ENCODE results near the gene TRIM45. TPM values are rescaled to one million over a fixed set of nuclear protein-coding genes. Genes with fewer than 3 reads are reported as not detected.

The TRIM45 gene
- total RNA-seq, 3 donors from 2014 or later: 2.0 to 2.9 (median 2.5) TPM

DNA sequence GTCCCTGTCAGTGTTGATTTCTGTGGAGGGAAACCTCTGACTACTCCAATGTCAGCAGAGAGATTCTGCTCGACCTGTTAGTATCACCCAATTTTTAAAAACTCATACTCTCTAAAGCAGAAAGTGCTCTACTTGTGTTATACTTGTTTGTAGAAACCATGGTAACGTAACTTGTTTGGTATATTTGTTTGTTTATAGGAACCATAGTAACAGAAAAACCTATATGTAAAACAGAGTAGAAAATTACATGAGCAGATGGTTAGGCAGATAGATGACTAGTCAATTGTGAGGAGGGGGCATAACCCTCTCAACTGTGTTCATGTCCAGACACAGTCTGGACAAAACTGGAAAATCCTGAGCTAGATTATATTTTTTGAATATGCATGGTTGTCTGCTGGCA is 6.7 kb downstream of the TRIM45 start:
- Histone ChIP-seq H3K4me3 (no peak overlapping the region), H3K36me3 (ENCODE audit: low read depth) (no peaks in the 10 kb centered on the region), H3K4me1 (ENCODE audit: low read depth) (no peaks in the 10 kb centered on the region), H3K9me3 (no peaks in the 10 kb centered on the region)
- intact Hi-C loops (cut with DNase I, micrococcal nuclease): no loop called here
- ATAC-seq: no peak
- no peak for DNase-seq
- TF ChIP-seq, protein P1, sequence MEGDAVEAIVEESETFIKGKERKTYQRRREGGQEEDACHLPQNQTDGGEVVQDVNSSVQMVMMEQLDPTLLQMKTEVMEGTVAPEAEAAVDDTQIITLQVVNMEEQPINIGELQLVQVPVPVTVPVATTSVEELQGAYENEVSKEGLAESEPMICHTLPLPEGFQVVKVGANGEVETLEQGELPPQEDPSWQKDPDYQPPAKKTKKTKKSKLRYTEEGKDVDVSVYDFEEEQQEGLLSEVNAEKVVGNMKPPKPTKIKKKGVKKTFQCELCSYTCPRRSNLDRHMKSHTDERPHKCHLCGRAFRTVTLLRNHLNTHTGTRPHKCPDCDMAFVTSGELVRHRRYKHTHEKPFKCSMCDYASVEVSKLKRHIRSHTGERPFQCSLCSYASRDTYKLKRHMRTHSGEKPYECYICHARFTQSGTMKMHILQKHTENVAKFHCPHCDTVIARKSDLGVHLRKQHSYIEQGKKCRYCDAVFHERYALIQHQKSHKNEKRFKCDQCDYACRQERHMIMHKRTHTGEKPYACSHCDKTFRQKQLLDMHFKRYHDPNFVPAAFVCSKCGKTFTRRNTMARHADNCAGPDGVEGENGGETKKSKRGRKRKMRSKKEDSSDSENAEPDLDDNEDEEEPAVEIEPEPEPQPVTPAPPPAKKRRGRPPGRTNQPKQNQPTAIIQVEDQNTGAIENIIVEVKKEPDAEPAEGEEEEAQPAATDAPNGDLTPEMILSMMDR (IDR thresholded peaks at IDR 0.05): no peak

DNA sequence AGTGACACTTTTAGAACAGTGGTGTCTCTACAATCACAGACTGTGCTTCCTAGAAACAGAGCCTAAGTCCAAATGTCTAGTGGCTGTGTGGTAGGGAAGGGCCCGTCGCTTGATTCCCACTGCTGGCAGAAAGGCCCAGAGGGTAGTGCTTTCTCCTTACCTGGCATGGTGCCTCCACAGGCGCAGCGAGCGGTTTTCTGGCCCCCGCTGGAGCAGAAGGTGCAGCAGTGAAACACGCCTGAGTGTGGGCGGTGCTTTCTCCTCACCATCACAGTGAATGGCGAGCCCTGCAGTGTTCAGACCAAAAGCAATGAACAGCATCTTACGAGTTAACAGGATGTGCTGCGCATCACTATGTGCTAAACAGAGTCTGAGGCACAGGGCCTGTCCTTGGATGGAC is 8.3 kb downstream of the TRIM45 start:
- DNase-seq: no peak
- no peak for ATAC-seq
- TF ChIP-seq, protein P1 (IDR thresholded peaks at IDR 0.05): no peak
- H3K4me1 ChIP-seq (ENCODE audit: low read depth): no peaks in the 10 kb centered on the region
- H3K4me3 ChIP-seq: no peak overlapping the region
- H3K9me3 ChIP-seq: no peaks in the 10 kb centered on the region
- intact Hi-C loops (cut with DNase I, micrococcal nuclease): no loop called here
- no peaks in the 10 kb centered on the region for H3K36me3 ChIP-seq (ENCODE audit: low read depth)

DNA sequence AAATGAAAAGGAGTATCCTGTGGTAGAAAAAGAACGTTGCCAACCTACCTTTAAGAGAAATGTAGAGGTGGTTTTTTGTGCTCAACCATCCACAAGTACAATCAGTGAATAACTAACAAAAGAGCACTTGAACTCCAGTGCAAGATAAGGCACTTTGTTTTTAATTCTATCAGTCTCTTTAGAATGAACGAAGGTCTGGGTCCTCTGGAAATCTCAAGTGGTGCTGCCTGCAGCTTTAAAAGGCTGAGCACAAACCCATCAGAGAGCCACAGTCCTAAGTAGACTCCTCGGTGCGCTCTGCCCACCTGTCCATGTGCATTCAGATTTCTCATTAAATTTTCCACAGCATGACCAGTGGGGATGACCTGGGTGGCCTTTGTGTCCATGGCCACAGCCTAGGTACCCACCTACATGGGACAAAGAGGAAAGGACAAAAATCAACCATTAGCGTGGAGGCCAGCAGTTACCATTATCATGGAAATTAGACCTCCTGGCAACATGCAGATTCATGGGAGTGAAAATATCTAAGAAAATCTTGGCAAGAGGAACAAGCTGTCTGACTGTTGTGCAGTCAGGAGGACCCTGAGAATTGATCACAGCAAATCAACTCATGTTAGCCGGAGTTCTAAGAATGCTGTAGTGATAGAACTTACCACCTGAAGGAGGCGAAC is 9.4 kb downstream of the TRIM45 start:
- no peak for DNase-seq
- TF ChIP-seq, protein P1 (IDR thresholded peaks at IDR 0.05): no peak
- H3K4me3 ChIP-seq: no peak overlapping the region
- intact Hi-C loops (cut with DNase I, micrococcal nuclease): no loop called here
- ATAC-seq: no peak
- no peaks in the 10 kb centered on the region for H3K36me3 ChIP-seq (ENCODE audit: low read depth)
- H3K4me1 ChIP-seq (ENCODE audit: low read depth): no peaks in the 10 kb centered on the region
- no peaks in the 10 kb centered on the region for H3K9me3 ChIP-seq

DNA sequence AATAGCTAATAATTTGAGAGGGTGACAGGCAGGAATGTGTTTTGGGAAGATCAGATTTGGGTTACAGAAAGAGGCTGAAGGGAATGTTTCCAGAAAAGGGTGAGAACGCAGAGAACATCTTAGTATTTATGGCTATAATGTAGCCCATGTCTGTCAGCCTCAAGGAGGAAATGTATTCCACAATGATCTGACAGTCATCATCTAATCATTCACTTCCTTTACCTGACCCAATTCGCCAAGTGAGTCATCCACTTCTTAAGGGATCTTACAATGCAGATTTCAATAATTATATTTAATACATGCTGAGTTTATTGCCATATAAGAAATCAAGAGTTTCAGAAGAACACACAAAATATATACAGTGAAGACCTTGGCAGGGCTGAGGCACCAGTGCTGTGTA is 10.8 kb downstream of the TRIM45 start:
- Histone ChIP-seq H3K36me3 (ENCODE audit: low read depth) (no peaks in the 10 kb centered on the region), H3K4me1 (ENCODE audit: low read depth) (no peaks in the 10 kb centered on the region), H3K4me3 (no peak overlapping the region), H3K9me3 (no peaks in the 10 kb centered on the region)
- TF ChIP-seq, protein P1 (IDR thresholded peaks at IDR 0.05): no peak
- intact Hi-C loops (cut with DNase I, micrococcal nuclease): no loop called here
- DNase-seq (no peak), ATAC-seq (no peak)

DNA sequence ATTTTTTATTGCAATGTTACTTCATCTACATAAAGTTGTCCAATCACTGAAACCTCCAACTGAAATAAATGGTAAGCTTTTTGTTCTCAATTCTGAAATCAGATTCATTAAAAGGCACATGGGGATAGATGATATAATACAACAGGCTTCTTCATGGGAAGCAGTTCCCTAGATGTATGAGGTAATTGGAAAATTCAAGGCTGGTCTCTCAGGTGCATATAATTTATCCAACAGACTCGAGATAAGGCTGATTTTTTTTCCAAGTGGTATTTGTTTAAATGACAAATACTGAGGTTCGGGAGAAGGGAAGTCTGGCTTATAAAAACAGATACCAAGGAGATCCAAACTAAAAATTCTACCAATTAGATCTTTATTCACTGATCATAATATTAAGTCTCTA is 14.2 kb downstream of the TRIM45 start:
- DNase-seq (no peak), ATAC-seq (no peak)
- intact Hi-C loops (cut with DNase I, micrococcal nuclease): no loop called here
- H3K36me3 ChIP-seq (ENCODE audit: low read depth): no peaks in the 10 kb centered on the region
- TF ChIP-seq, protein P1 (IDR thresholded peaks at IDR 0.05): no peak
- no peaks in the 10 kb centered on the region for H3K9me3 ChIP-seq
- H3K4me3 ChIP-seq: no peak overlapping the region
- H3K4me1 ChIP-seq (ENCODE audit: low read depth): no peaks in the 10 kb centered on the region

DNA sequence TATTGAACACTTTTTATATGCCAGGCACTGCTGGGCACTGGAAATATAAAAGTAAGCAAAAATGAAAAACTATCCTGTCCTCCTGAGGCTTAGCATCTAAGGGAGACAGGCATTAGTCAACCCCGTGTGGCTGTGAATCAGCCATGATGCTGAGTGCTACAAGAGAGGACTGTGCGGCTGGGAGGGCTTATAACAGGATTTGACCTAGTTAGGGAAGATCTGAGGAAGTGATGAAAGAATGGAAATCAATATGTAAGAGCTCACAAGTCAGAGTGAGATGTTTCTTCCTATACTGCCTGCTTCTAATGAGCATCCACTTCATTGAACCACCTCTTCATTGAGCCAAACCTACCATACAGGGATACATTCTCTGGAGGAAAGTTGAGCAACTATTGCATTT is 15.1 kb downstream of the TRIM45 start:
- no peak for ATAC-seq
- TF ChIP-seq, protein P1 (IDR thresholded peaks at IDR 0.05): no peak
- no peak for DNase-seq
- Histone ChIP-seq H3K9me3 (no peaks in the 10 kb centered on the region), H3K4me3 (no peak overlapping the region), H3K36me3 (ENCODE audit: low read depth) (no peaks in the 10 kb centered on the region), H3K4me1 (ENCODE audit: low read depth) (no peaks in the 10 kb centered on the region)
- intact Hi-C loops (cut with DNase I, micrococcal nuclease): no loop called here
